Stimulated activated effector memory CD8-positive, alpha-beta T cell treated with anti-CD3 and anti-CD28 coated beads, Interleukin-12 subunit alpha, Interleukin-12 subunit beta, amount 100 ng/mL, for 72 hours (primary cell): ENCODE data around the gene BIRC7.
"Not testable (repeated sequence)": the region's sequence is repeated elsewhere in the genome, so short reads cannot be mapped to it uniquely, and the experiment has no call there.

ENCODE experiments used
- ATAC-seq: fragments of 150-1000 bp; cut with Tn5 transposase; 2 replicates; pipeline ENCODE4 v1.10.0; 2021
- DNase-seq, 2 donors: peaks; one replicate each; pipeline ENCODE4 v3.0.0; 2021 to 2022; ENCODE audit warnings: low spot score in 2 of 2
- H3K27ac Mint-ChIP-seq: one replicate; pipeline ENCODE4 v1.8.0; 2022; ENCODE audit warnings: mild to moderate bottlenecking, mixed read lengths
- H3K36me3 Mint-ChIP-seq: one replicate; pipeline ENCODE4 v1.8.0; 2022; ENCODE audit warnings: mild to moderate bottlenecking, mixed read lengths
- H3K4me1 Mint-ChIP-seq: one replicate; pipeline ENCODE4 v1.8.0; 2022; ENCODE audit warnings: mixed read lengths
- H3K4me3 Mint-ChIP-seq: one replicate; pipeline ENCODE4 v1.8.0; 2022; ENCODE audit warnings: mild to moderate bottlenecking, mixed read lengths
- H3K9me3 Mint-ChIP-seq: one replicate; pipeline ENCODE4 v1.8.0; 2022; ENCODE audit warnings: mixed read lengths

BIRC7 gene

GRCh38 chr20:63244468-63244867, 8.8 kb downstream of the BIRC7 start:
- ATAC-seq: no peak

GRCh38 chr20:63246490-63247288, 11.0 kb downstream of the BIRC7 start:
- Mint-ChIP-seq H3K36me3 (no peaks in the 10 kb centered on the region), H3K4me3 (no peak overlapping the region), H3K27ac (no peak overlapping the region), H3K9me3 (no peaks in the 10 kb centered on the region), H3K4me1 (peaks cover 5% of the 10 kb centered on the region)
- DNase-seq (no peak), ATAC-seq (no peak)

More at GRCh38 chr20:63244468-63244867, 8.8 kb downstream of the BIRC7 start:
- Mint-ChIP-seq H3K27ac (no peak overlapping the region), H3K36me3 (no peaks in the 10 kb centered on the region), H3K4me1 (peaks cover 5% of the 10 kb centered on the region), H3K4me3 (no peak overlapping the region), H3K9me3 (no peaks in the 10 kb centered on the region)
- DNase-seq: no peak

GRCh38 chr20:63247671-63248228, 12.0 kb downstream of the BIRC7 start:
- Mint-ChIP-seq H3K4me1 (peaks cover 7% of the 10 kb centered on the region), H3K9me3 (no peaks in the 10 kb centered on the region), H3K36me3 (no peaks in the 10 kb centered on the region), H3K4me3 (no peak overlapping the region), H3K27ac (no peak overlapping the region)
- DNase-seq: no peak
- no peak for ATAC-seq

DNA sequence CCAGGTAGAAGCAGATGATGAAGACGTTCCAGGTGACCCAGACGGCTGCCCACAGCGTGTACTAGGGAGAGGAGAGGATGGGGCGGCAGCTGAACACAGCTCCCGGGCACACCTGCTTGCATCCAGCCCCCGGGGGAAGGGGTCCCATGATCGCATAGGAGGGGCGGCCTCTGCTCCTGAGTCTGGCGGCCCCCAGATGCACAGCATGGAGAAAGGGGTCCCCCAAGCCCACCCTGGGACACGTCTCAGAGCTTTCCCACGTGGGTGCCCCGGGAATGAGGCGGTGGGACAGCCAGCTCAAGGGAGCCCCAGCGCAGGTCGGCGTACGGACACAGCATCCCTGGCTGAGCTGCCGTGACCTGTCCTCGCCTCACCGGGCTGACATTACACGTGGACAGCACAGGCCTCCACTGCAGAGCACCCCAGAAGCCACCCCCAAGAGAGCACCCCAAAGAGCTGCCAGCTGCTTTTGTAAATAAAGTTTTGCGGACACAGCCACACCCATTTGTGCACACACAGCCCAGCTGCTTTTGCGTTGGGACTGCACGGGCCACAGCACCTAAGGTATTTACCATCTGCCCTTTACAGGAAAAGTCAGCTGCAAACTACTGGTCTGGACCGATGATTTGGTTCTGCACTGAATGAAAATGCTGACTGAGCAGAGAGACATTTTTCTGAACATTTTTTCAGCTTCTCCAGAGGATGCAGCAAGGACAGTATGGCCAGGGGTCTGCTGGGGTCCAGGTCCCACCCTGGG, 13.3 kb downstream of the BIRC7 start:
- H3K36me3 Mint-ChIP-seq: no peaks in the 10 kb centered on the region
- no peak overlapping the region for H3K4me3 Mint-ChIP-seq
- H3K4me1 Mint-ChIP-seq: peaks cover 12% of the 10 kb centered on the region
- H3K27ac Mint-ChIP-seq: no peak overlapping the region
- H3K9me3 Mint-ChIP-seq: no peaks in the 10 kb centered on the region
- ATAC-seq (no peak), DNase-seq (no peak)

DNA sequence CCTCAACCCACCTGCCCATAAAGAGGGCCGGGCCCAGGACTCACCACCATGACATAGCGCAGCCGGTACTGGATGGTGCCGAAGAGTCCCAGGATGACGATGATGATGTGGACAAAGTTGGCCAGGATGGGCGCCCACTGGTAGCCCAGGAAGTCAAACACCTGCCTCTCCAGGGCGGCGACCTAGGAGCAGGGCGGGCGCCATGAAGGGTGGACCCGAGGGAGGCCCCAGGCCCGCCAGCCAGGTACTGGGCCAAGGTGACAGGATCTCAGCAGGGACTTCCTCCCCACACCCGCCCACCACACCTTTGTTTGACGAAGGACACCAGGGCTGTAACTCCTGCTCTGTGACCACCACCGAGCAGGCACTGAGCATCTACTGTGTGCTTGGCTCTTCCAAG, 14.2 kb downstream of the BIRC7 start:
- H3K27ac Mint-ChIP-seq: no peak overlapping the region
- H3K4me3 Mint-ChIP-seq: no peak overlapping the region
- H3K4me1 Mint-ChIP-seq: peaks cover 12% of the 10 kb centered on the region
- DNase-seq: no peak
- H3K9me3 Mint-ChIP-seq: no peaks in the 10 kb centered on the region
- no peak for ATAC-seq
- no peaks in the 10 kb centered on the region for H3K36me3 Mint-ChIP-seq

DNA sequence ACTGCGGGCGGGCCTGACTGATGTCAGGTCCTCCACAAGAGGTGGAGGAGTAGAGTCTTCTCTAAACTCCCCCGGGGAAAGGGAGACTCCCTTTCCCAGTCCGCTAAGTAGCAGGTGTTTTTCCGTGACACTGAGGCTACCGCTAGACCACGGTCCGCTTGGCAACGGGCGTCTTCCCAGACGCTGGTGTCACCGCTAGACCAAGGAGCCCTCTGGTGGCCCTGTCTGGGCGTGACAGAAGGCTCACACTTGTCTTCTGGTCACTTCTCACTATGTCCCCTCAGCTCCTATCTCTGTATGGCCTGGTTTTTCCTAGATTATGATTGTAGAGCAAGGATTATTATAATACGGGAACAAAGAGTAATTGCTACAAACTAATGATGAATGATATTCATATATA, 15.6 kb downstream of the BIRC7 start:
- H3K9me3 Mint-ChIP-seq, DNase-seq, ATAC-seq, H3K27ac Mint-ChIP-seq, H3K36me3 Mint-ChIP-seq, H3K4me1 Mint-ChIP-seq, H3K4me3 Mint-ChIP-seq: not testable (repeated sequence)

DNA sequence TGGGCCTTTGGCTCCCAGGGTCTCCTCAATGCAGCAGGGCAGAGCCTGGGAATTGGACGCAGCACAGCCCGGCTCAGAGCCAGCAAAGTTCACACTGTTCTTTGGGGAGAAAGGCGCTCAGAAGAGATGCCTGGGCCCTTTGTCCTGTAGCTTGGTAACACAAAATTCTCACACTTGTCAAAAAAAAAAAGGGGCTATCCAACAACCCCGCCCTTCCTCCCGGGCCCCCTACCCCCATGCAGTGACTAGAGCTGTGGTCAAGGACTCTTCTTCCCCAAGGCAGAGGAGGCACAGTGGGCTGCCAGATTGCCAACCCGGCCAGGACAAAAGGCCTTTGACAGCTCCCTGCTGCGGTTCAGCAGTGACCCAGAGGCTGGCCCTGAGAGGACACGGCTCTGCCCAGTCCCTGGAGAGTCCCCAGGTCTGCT, 16.6 kb downstream of the BIRC7 start:
- DNase-seq (no peak), ATAC-seq (no peak)
- Mint-ChIP-seq H3K27ac (no peak overlapping the region), H3K9me3 (no peaks in the 10 kb centered on the region), H3K36me3 (no peaks in the 10 kb centered on the region), H3K4me1 (peaks cover 13% of the 10 kb centered on the region), H3K4me3 (no peak overlapping the region)

DNA sequence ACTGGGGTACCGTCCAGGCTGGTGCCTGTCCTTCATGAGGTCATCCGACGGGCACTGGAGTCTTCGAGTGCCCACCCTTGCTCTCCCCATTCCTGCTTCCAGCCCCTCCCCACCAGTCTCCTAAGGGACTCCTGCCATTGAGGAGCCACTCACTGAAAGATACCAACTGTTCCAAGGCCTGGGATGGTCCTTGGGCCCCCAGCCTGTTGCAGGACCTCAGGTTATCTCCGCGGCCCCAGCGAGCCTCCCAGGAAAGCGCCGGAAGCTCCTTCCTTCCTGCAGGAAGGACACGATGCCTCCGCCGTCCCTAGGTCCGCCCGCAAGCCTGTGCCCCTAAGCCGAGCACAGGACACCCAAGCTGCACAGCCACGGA, 17.3 kb downstream of the BIRC7 start:
- Mint-ChIP-seq H3K4me3 (peak overlapping the region; percentile 17), H3K4me1 (peaks cover 15% of the 10 kb centered on the region), H3K36me3 (no peaks in the 10 kb centered on the region), H3K9me3 (no peaks in the 10 kb centered on the region), H3K27ac (no peak overlapping the region)
- DNase-seq: no peak
- no peak for ATAC-seq

GRCh38 chr20:63253438-63254231, 17.9 kb downstream of the BIRC7 start:
- ATAC-seq (no peak), DNase-seq (no peak)
- Mint-ChIP-seq H3K27ac (no peak overlapping the region), H3K4me1 (peaks cover 15% of the 10 kb centered on the region), H3K9me3 (no peaks in the 10 kb centered on the region), H3K4me3 (peak overlapping the region; percentile 17), H3K36me3 (no peaks in the 10 kb centered on the region)

DNA sequence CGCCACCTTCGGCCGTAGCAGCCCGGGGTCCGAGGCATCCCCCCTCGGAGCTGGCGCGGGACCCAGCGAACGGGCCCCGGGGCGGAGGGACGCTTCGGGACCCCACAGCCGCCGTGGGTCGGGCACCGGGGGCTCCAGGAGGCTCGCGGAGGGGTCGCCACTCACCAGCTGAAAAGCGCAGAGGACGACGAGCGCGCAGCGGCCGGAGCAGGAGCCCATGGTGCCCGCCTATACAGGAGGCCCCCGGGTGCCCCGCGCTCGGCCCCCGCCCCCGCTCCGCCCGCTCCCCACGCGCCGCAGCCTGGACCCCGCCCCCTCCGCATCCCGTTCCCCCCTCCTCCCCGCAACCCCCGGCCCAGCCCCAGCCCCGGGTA, 18.5 kb downstream of the BIRC7 start, which contains the start of gene NKAIN4:
NKAIN4 (minus strand) TSS at position 232 of the 374 bp plus-strand sequence; CDS start at position 219, 13 bp downstream.
- peak within 1 kb of the TSS; percentile 17 for H3K4me3 Mint-ChIP-seq
- ATAC-seq (no peak), DNase-seq (no peak)
- H3K27ac Mint-ChIP-seq: no peak within 1 kb of the TSS
- no peaks in the 10 kb centered on the region for H3K36me3 Mint-ChIP-seq
- H3K9me3 Mint-ChIP-seq: no peaks in the 10 kb centered on the region
- peaks cover 15% of the 10 kb centered on the region for H3K4me1 Mint-ChIP-seq

- Mint-ChIP-seq H3K4me1 (peaks cover 15% of the 10 kb centered on the region), H3K4me3 (no peak overlapping the region), H3K27ac (no peak overlapping the region), H3K9me3 (no peaks in the 10 kb centered on the region), H3K36me3 (no peaks in the 10 kb centered on the region)
- ATAC-seq: no peak
- no peak for DNase-seq
Observed at GRCh38 chr20:63254606-63255384, 19.1 kb downstream of the BIRC7 start.

GRCh38 chr20:63255931-63256704, 20.4 kb downstream of the BIRC7 start:
- Mint-ChIP-seq H3K4me3 (no peak overlapping the region), H3K9me3 (no peaks in the 10 kb centered on the region), H3K4me1 (peaks cover 15% of the 10 kb centered on the region), H3K27ac (no peak overlapping the region), H3K36me3 (no peaks in the 10 kb centered on the region)
- DNase-seq (no peak), ATAC-seq (no peak)

- no peaks in the 10 kb centered on the region for H3K9me3 Mint-ChIP-seq
- no peaks in the 10 kb centered on the region for H3K36me3 Mint-ChIP-seq
- H3K4me1 Mint-ChIP-seq: peaks cover 17% of the 10 kb centered on the region
- ATAC-seq (no peak), DNase-seq (no peak)
- H3K27ac Mint-ChIP-seq: no peak overlapping the region
- H3K4me3 Mint-ChIP-seq: no peak overlapping the region
Observed at GRCh38 chr20:63256954-63257353, 21.2 kb downstream of the BIRC7 start.

GRCh38 chr20:63257629-63258028, 21.9 kb downstream of the BIRC7 start:
- ATAC-seq: no peak
- no peak overlapping the region for H3K27ac Mint-ChIP-seq

More at GRCh38 chr20:63257629-63258028, 21.9 kb downstream of the BIRC7 start:
- no peak overlapping the region for H3K4me3 Mint-ChIP-seq
- H3K9me3 Mint-ChIP-seq: no peaks in the 10 kb centered on the region
- no peaks in the 10 kb centered on the region for H3K36me3 Mint-ChIP-seq
- peaks cover 23% of the 10 kb centered on the region for H3K4me1 Mint-ChIP-seq
- no peak for DNase-seq
